ENCODE data around the gene ZRANB2. TPM values are rescaled to one million over a fixed set of nuclear protein-coding genes. Genes with fewer than 3 reads are reported as not detected.

Gene ZRANB2
- total RNA-seq, 2 donors from 2014 or later = 55.7 to 56.0 TPM

DNA sequence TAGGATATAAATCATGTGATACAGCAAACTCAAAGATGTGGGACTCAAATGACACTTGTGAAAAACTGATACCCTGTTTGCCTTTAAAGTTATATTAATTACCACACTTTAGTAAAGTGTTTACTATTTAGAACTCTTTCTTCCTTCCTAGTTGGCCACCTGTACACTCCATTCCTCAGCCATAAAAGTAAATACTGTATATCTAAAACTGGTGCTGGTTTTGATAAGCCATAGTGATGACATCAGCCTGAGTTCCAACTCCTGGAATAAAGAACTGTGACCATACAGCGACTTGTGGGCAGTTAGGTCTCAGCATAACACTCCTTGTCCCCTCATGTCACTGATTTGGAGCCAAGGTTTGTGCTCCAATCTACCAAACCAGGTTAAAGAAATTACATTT is 36.0 kb downstream of the ZRANB2 start:
- no peak for TF ChIP-seq POLR2A (IDR thresholded peaks at IDR 0.05)
- TF ChIP-seq, protein P1, sequence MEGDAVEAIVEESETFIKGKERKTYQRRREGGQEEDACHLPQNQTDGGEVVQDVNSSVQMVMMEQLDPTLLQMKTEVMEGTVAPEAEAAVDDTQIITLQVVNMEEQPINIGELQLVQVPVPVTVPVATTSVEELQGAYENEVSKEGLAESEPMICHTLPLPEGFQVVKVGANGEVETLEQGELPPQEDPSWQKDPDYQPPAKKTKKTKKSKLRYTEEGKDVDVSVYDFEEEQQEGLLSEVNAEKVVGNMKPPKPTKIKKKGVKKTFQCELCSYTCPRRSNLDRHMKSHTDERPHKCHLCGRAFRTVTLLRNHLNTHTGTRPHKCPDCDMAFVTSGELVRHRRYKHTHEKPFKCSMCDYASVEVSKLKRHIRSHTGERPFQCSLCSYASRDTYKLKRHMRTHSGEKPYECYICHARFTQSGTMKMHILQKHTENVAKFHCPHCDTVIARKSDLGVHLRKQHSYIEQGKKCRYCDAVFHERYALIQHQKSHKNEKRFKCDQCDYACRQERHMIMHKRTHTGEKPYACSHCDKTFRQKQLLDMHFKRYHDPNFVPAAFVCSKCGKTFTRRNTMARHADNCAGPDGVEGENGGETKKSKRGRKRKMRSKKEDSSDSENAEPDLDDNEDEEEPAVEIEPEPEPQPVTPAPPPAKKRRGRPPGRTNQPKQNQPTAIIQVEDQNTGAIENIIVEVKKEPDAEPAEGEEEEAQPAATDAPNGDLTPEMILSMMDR (IDR thresholded peaks at IDR 0.05) = no peak

DNA sequence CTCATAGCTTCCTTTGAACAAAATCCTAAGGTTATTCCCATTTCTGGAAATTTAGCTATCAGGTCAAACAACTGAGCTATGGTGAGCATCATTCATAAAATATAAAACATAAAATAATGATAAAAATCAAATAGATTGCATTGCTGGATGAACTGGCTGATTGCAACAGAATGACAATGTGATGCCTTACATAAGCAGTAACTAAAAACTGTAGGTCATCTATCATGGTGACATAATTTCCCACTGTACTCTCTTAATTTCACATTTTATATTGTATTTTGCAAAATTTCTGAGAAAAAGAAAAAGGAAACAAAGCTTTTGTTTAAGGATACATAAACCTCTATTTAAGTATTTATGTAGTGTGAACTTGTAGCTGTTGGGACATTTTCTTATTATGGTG is 37.8 kb downstream of the ZRANB2 start:
- no peaks in the 10 kb centered on the region for H3K36me3 ChIP-seq (replicated peaks in 1 of 2; ENCODE audit: insufficient read depth in 1 of 2, low read depth in 2 of 2)
- peaks cover 18% of the 10 kb centered on the region for H3K4me1 ChIP-seq
- H3K27ac ChIP-seq = no peak overlapping the region
- ATAC-seq = no peak
- H3K27me3 ChIP-seq = no peaks in the 10 kb centered on the region
- no peak for DNase-seq
- intact Hi-C loops (cut with DNase I) = loop anchor here (10.0 kb wide), 1 partner anchor 178 kb away; no protein-coding TSS in a partner anchor
- TF ChIP-seq POLR2A (IDR thresholded peaks at IDR 0.05) = no peak
- TF ChIP-seq, protein P1 (IDR thresholded peaks at IDR 0.05) = no peak
- H3K9me3 ChIP-seq = no peaks in the 10 kb centered on the region
- H3K4me3 ChIP-seq = no peak overlapping the region

More for the DNA sequence above, 36.0 kb downstream of the ZRANB2 start:
- intact Hi-C loops (cut with DNase I) = loop anchor here (5.0 to 10.0 kb wide), 2 partner anchors 180 to 358 kb away; no protein-coding TSS in a partner anchor
- Histone ChIP-seq H3K9me3 (no peaks in the 10 kb centered on the region), H3K4me3 (no peak overlapping the region), H3K4me1 (peaks cover 19% of the 10 kb centered on the region), H3K36me3 (replicated peaks in 1 of 2; ENCODE audit: insufficient read depth in 1 of 2, low read depth in 2 of 2) (no peaks in the 10 kb centered on the region), H3K27ac (peak overlapping the region in 1 of 4 donors; percentile 17), H3K27me3 (no peaks in the 10 kb centered on the region)
- WGBS, 2 donors = 37 to 55% methylated on average over 1 of the region's 1 CpG
- DNase-seq (no peak), ATAC-seq (peak; percentile 39)

DNA sequence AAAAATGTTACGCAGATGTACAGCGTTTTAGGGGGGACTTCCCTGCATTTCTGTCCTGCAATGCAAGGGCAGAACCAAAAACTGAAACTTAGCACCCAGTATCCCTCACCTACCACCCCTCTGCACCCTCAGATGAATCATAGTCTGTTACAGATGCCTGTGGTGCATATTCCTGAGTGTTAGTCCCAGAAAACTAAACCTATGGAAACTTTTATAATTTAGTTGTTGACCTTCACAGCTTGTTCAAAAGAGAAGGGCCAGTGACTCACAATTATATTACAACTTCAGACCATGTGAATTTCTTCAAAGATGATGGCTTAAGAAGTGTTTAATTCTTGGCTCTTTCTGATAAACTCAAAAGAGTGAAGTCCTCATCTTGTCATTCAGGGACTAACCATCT is 39.0 kb downstream of the ZRANB2 start:
- no peak overlapping the region for H3K27ac ChIP-seq
- ATAC-seq = no peak
- 63 to 71% methylated on average over 2 of the region's 2 CpGs for WGBS, 2 donors
- H3K4me1 ChIP-seq = peaks cover 5% of the 10 kb centered on the region
- H3K36me3 ChIP-seq (replicated peaks in 1 of 2; ENCODE audit: insufficient read depth in 1 of 2, low read depth in 2 of 2) = no peaks in the 10 kb centered on the region
- H3K27me3 ChIP-seq = no peaks in the 10 kb centered on the region
- no peak overlapping the region for H3K4me3 ChIP-seq
- no peaks in the 10 kb centered on the region for H3K9me3 ChIP-seq
- no peak for DNase-seq
- TF ChIP-seq POLR2A (IDR thresholded peaks at IDR 0.05) = no peak
- TF ChIP-seq, protein P1 (IDR thresholded peaks at IDR 0.05) = no peak
- intact Hi-C loops (cut with DNase I) = loop anchor here (10.0 kb wide), 1 partner anchor 177 kb away; no protein-coding TSS in a partner anchor

DNA sequence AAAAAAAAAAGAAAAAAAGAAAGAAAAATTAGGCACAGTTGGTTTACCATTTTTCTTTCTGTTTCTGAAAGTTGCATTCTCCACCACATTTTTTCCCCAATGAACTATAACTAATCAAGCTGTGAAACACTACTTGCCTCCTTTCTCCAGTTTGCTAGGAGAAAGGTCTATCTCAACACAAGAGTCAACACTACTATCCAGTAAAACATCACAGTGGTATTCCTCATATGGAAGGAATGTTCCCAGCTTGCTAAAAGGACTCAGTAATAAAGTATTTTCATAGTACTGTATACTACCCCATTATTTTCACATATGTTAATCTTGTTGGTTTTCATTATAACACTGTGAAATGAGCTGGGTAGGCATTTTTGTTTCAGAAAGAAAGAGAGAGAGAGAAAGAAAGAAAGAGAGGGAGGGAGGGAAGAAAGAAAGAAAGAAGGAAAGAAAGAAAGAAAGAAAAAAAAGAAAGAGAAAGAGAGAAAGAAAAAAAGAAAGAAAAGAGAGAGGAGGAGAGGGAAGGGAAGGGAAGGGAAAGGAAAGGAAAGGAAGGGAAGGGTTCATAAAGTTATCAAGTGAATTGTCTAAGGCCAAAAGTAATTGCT is 41.1 kb downstream of the ZRANB2 start:
- H3K27ac ChIP-seq = no peak overlapping the region
- H3K27me3 ChIP-seq = no peaks in the 10 kb centered on the region
- intact Hi-C loops (cut with DNase I) = loop anchor here (10.0 kb wide), 1 partner anchor 175 kb away; no protein-coding TSS in a partner anchor
- TF ChIP-seq, protein P1 (IDR thresholded peaks at IDR 0.05) = no peak
- no peak for TF ChIP-seq POLR2A (IDR thresholded peaks at IDR 0.05)
- H3K4me3 ChIP-seq = no peak overlapping the region
- no peaks in the 10 kb centered on the region for H3K4me1 ChIP-seq
- no peaks in the 10 kb centered on the region for H3K36me3 ChIP-seq (replicated peaks in 1 of 2; ENCODE audit: insufficient read depth in 1 of 2, low read depth in 2 of 2)
- DNase-seq (no peak), ATAC-seq (no peak)
- no peaks in the 10 kb centered on the region for H3K9me3 ChIP-seq

DNA sequence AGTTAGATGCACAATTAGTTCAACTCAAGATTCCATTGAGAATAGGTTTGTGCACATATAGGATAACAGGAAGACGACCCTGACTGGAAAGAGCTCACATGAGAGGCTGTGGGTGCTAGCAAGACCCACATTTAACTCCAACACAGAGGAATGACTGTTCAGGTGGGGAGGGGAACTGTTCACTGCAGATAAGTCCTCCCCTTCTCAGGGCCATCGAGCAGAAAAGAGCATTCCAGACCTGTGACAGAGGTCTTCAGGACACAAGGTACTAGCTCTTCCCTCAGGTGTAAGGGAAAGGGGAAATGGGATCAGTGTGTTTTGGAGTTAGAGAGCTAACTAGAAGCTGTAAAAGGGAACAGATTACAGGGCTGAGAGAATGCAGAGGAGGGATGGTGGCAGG is 41.9 kb downstream of the ZRANB2 start:
- no peak for ATAC-seq

More for the DNA sequence above, 41.9 kb downstream of the ZRANB2 start:
- TF ChIP-seq POLR2A (IDR thresholded peaks at IDR 0.05) = no peak
- TF ChIP-seq, protein P1 (IDR thresholded peaks at IDR 0.05) = no peak
- WGBS, 2 donors = 53 to 73% methylated on average over 2 of the region's 2 CpGs
- no peak overlapping the region for H3K4me3 ChIP-seq
- H3K36me3 ChIP-seq (replicated peaks in 1 of 2; ENCODE audit: insufficient read depth in 1 of 2, low read depth in 2 of 2) = no peaks in the 10 kb centered on the region
- DNase-seq = no peak
- H3K4me1 ChIP-seq = no peaks in the 10 kb centered on the region
- intact Hi-C loops (cut with DNase I) = no loop called here
- no peak overlapping the region for H3K27ac ChIP-seq
- no peaks in the 10 kb centered on the region for H3K9me3 ChIP-seq
- no peaks in the 10 kb centered on the region for H3K27me3 ChIP-seq

All from body of pancreas (tissue), 4 donors.